SK-N-SH treated with all-trans-retinoic acid at 6 μM for 48 hours (cell line): ENCODE measurements around the gene TMEM63A.
"Not testable (repeated sequence)": the region's sequence is repeated elsewhere in the genome, so short reads cannot be mapped to it uniquely, and the experiment has no call there.

Experiments
- ATAC-seq: fragments of 200-7000 bp; cut with Tn5 transposase; 3 replicates; pipeline ENCODE4 v1.9.1; 2020; ENCODE audit warnings: mild to moderate bottlenecking, moderate library complexity
- ARNTL ChIP-seq: fragments of 450-650 bp; formaldehyde crosslinking; IDR thresholded peaks from 2 replicates; pipeline ENCODE4 v1.5.0; 2020; ENCODE audit warnings: low read depth, mild to moderate bottlenecking, moderate library complexity, borderline replicate concordance
- BACH2 ChIP-seq: fragments of 250-450 bp; sonication (Bioruptor Pico); IDR thresholded peaks from 2 replicates; pipeline ENCODE4 v1.9.0; 2021; ENCODE audit warnings: mild to moderate bottlenecking, borderline replicate concordance
- CSDC2 ChIP-seq: fragments of 250-450 bp; sonication (Bioruptor Pico); IDR thresholded peaks from 2 replicates; pipeline ENCODE4 v1.5.0; 2020; ENCODE audit warnings: mild to moderate bottlenecking, moderate library complexity
- CSRNP3 ChIP-seq: fragments of 250-450 bp; sonication (Bioruptor Pico); IDR thresholded peaks from 2 replicates; pipeline ENCODE4 v1.5.1; 2021; ENCODE audit warnings: mild to moderate bottlenecking, moderate library complexity
- ESRRG ChIP-seq: fragments of 250-450 bp; sonication (Bioruptor Pico); IDR thresholded peaks from 2 replicates; pipeline ENCODE4 v1.6.1; 2021; ENCODE audit warnings: mild to moderate bottlenecking
- GLIS3 ChIP-seq: fragments of 250-450 bp; sonication (Bioruptor Pico); IDR thresholded peaks from 2 replicates; pipeline ENCODE4 v1.5.0; 2020; ENCODE audit warnings: mild to moderate bottlenecking, moderate library complexity
- ISL1 ChIP-seq: fragments of 250-450 bp; sonication (Bioruptor Pico); IDR thresholded peaks from 2 replicates; pipeline ENCODE4 v2.1.2; 2022; ENCODE audit warnings: mild to moderate bottlenecking, moderate library complexity
- OSR1 ChIP-seq: fragments of 250-450 bp; sonication (Bioruptor Pico); IDR thresholded peaks from 2 replicates; pipeline ENCODE4 v1.8.0; 2022; ENCODE audit warnings: moderate library complexity, mild to moderate bottlenecking, inconsistent platforms
- POU6F1 ChIP-seq: fragments of 250-450 bp; sonication (Bioruptor Pico); IDR thresholded peaks from 2 replicates; pipeline ENCODE4 v1.8.0; 2021; ENCODE audit warnings: low read depth, mild to moderate bottlenecking, moderate library complexity, borderline replicate concordance
- RARB ChIP-seq: fragments of 250-450 bp; sonication (Bioruptor Pico); IDR thresholded peaks from 2 replicates; pipeline ENCODE4 v1.8.0; 2021; ENCODE audit warnings: mild to moderate bottlenecking, moderate library complexity
- SNAI2 ChIP-seq: fragments of 250-450 bp; sonication (Bioruptor Pico); IDR thresholded peaks from 2 replicates; pipeline ENCODE4 v1.5.0; 2020; ENCODE audit warnings: mild to moderate bottlenecking, moderate library complexity
- TCF4 ChIP-seq: fragments of 250-450 bp; sonication (Bioruptor Pico); IDR thresholded peaks from 2 replicates; pipeline ENCODE4 v1.8.0; 2021; ENCODE audit warnings: mild to moderate bottlenecking, moderate library complexity, borderline replicate concordance
- TOX ChIP-seq: fragments of 250-450 bp; sonication (Bioruptor Pico); IDR thresholded peaks from 2 replicates; pipeline ENCODE4 v1.8.0; 2021; ENCODE audit warnings: mild to moderate bottlenecking, moderate library complexity, borderline replicate concordance
- ZC3H10 ChIP-seq: fragments of 250-450 bp; sonication (Bioruptor Pico); IDR thresholded peaks from 2 replicates; pipeline ENCODE4 v1.5.1; 2021; ENCODE audit warnings: mild to moderate bottlenecking, moderate library complexity
- ZFP30 ChIP-seq: fragments of 450-650 bp; formaldehyde crosslinking; IDR thresholded peaks from 2 replicates; pipeline ENCODE4 v1.5.0; 2022; ENCODE audit warnings: mild to moderate bottlenecking, moderate library complexity
- ZNF565 ChIP-seq: fragments of 450-650 bp; formaldehyde crosslinking; conservative IDR thresholded peaks from 2 replicates; pipeline ENCODE4 v1.5.0; 2020; ENCODE audit warnings: low read depth, mild to moderate bottlenecking, moderate library complexity
- ZNF70 ChIP-seq: fragments of 450-650 bp; formaldehyde crosslinking; IDR thresholded peaks from 2 replicates; pipeline ENCODE4 v1.5.0; 2020; ENCODE audit warnings: mild to moderate bottlenecking, moderate library complexity
- TF ChIP-seq, protein P1 (sequence below): fragments of 250-450 bp; sonication (Bioruptor Pico); IDR thresholded peaks from 2 replicates; pipeline ENCODE4 v1.5.1; 2020; ENCODE audit warnings: low read depth, mild to moderate bottlenecking, moderate library complexity
- TF ChIP-seq, protein P2 (sequence below): fragments of 250-450 bp; sonication (Bioruptor Pico); IDR thresholded peaks from 2 replicates; pipeline ENCODE4 v1.5.0; 2020; ENCODE audit warnings: mild to moderate bottlenecking, moderate library complexity
- TF ChIP-seq, protein P3 (sequence below): fragments of 250-450 bp; sonication (Bioruptor Pico); IDR thresholded peaks from 2 replicates; pipeline ENCODE4 v1.8.0; 2020; ENCODE audit warnings: mild to moderate bottlenecking, moderate library complexity, borderline replicate concordance

TMEM63A gene

GRCh38 chr1:225811622-225812487, 70.3 kb downstream of the TMEM63A start:
- ATAC-seq: no peak
- TF ChIP-seq SNAI2 (CRISPR knock-in tag): no peak
- TF ChIP-seq ZC3H10 (CRISPR knock-in tag): no peak
- no peak for TF ChIP-seq ARNTL
- no peak for TF ChIP-seq BACH2 (CRISPR knock-in tag)
- TF ChIP-seq RARB (CRISPR knock-in tag): no peak
- TF ChIP-seq OSR1 (CRISPR knock-in tag): no peak
- TF ChIP-seq, protein P1, sequence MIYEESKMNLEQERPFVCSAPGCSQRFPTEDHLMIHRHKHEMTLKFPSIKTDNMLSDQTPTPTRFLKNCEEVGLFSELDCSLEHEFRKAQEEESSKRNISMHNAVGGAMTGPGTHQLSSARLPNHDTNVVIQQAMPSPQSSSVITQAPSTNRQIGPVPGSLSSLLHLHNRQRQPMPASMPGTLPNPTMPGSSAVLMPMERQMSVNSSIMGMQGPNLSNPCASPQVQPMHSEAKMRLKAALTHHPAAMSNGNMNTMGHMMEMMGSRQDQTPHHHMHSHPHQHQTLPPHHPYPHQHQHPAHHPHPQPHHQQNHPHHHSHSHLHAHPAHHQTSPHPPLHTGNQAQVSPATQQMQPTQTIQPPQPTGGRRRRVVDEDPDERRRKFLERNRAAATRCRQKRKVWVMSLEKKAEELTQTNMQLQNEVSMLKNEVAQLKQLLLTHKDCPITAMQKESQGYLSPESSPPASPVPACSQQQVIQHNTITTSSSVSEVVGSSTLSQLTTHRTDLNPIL (CRISPR knock-in tag): no peak
- no peak for TF ChIP-seq TCF4 (CRISPR knock-in tag)
- no peak for TF ChIP-seq ESRRG (CRISPR knock-in tag)
- no peak for TF ChIP-seq ISL1 (CRISPR knock-in tag)
- TF ChIP-seq CSDC2 (CRISPR knock-in tag): no peak
- no peak for TF ChIP-seq ZNF565
- TF ChIP-seq POU6F1: no peak
- no peak for TF ChIP-seq GLIS3
- TF ChIP-seq ZNF70: no peak

GRCh38 chr1:225810579-225811538, 71.3 kb downstream of the TMEM63A start:
- not testable (repeated sequence) for ATAC-seq

DNA sequence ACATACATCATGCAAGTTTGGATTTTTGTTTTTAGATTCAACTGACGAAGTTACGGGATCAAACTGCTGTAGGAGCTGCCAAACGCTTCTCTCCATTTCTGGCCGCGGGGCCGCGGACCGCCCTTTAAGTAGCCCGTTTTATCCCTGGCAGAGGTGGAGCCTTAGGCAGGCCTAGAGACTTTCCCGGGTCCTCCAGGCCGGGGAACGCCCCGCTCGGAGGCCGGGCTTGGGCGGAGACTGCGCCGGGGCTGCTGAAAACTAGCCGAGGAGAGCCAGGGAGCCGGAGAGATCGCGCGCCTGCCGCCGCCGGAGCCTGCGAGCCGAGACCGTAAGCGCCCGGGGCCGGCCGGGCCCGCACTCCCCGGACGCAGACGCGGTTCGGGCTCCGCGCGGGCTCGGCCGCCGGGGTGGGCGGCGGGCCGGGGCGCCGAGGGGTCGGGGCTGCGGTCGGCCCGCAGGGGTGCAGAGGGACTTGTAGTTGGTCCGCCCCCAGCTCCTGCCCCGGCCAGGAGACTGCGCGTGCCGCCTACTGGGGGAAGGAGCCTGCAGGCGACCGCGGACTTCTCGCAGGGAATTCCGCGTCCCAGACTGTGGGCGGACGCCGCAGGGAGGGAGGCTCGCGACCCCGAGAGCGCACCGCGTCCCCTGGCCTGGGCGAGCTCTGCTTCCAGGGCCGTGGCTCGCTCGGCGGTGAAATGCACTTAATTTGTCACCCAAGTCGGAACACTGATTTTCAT, 72.2 kb downstream of the TMEM63A start, which contains the start of gene EPHX1:
EPHX1 (plus strand) TSS at position 283 of the 737 bp plus-strand sequence. CDS start 18,606 bp downstream, outside the sequence.
- peak; percentile 98 for ATAC-seq
- TF ChIP-seq BACH2 (CRISPR knock-in tag): no peak
- TF ChIP-seq, protein P1 (CRISPR knock-in tag): no peak
- TF ChIP-seq, protein P2, sequence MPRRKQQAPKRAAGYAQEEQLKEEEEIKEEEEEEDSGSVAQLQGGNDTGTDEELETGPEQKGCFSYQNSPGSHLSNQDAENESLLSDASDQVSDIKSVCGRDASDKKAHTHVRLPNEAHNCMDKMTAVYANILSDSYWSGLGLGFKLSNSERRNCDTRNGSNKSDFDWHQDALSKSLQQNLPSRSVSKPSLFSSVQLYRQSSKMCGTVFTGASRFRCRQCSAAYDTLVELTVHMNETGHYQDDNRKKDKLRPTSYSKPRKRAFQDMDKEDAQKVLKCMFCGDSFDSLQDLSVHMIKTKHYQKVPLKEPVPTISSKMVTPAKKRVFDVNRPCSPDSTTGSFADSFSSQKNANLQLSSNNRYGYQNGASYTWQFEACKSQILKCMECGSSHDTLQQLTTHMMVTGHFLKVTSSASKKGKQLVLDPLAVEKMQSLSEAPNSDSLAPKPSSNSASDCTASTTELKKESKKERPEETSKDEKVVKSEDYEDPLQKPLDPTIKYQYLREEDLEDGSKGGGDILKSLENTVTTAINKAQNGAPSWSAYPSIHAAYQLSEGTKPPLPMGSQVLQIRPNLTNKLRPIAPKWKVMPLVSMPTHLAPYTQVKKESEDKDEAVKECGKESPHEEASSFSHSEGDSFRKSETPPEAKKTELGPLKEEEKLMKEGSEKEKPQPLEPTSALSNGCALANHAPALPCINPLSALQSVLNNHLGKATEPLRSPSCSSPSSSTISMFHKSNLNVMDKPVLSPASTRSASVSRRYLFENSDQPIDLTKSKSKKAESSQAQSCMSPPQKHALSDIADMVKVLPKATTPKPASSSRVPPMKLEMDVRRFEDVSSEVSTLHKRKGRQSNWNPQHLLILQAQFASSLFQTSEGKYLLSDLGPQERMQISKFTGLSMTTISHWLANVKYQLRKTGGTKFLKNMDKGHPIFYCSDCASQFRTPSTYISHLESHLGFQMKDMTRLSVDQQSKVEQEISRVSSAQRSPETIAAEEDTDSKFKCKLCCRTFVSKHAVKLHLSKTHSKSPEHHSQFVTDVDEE: no peak
- no peak for TF ChIP-seq OSR1 (CRISPR knock-in tag)
- no peak for TF ChIP-seq TCF4 (CRISPR knock-in tag)
- TF ChIP-seq, protein P3, sequence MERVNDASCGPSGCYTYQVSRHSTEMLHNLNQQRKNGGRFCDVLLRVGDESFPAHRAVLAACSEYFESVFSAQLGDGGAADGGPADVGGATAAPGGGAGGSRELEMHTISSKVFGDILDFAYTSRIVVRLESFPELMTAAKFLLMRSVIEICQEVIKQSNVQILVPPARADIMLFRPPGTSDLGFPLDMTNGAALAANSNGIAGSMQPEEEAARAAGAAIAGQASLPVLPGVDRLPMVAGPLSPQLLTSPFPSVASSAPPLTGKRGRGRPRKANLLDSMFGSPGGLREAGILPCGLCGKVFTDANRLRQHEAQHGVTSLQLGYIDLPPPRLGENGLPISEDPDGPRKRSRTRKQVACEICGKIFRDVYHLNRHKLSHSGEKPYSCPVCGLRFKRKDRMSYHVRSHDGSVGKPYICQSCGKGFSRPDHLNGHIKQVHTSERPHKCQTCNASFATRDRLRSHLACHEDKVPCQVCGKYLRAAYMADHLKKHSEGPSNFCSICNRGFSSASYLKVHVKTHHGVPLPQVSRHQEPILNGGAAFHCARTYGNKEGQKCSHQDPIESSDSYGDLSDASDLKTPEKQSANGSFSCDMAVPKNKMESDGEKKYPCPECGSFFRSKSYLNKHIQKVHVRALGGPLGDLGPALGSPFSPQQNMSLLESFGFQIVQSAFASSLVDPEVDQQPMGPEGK: no peak
- no peak for TF ChIP-seq GLIS3
- TF ChIP-seq TOX (CRISPR knock-in tag): no peak
- TF ChIP-seq ARNTL: no peak
- no peak for TF ChIP-seq ZC3H10 (CRISPR knock-in tag)
- TF ChIP-seq ISL1 (CRISPR knock-in tag): no peak
- TF ChIP-seq CSRNP3 (CRISPR knock-in tag): no peak
- TF ChIP-seq SNAI2 (CRISPR knock-in tag): no peak
- TF ChIP-seq ZNF565: no peak
- TF ChIP-seq ESRRG (CRISPR knock-in tag): no peak
- no peak for TF ChIP-seq ZFP30 (CRISPR knock-in tag)
- TF ChIP-seq RARB (CRISPR knock-in tag): no peak
- TF ChIP-seq, all 23 proteins: peak for 0
